Thymus (tissue), 11 donors: Measurements from ENCODE around the gene DNAJC1. TPM values are rescaled to one million over a fixed set of nuclear protein-coding genes. Genes with fewer than 3 reads are reported as not detected.

ENCODE experiments used
- DNase-seq, 9 donors: peaks; one replicate each; pipeline ENCODE4 v3.0.0-alpha.2; 2013; ENCODE audit warnings: low spot score in 9 of 9, low read depth in 6 of 9, missing footprints in 1 of 9
- H3K27ac ChIP-seq, 2 donors: one replicate each; pipeline ENCODE4 v1.5.1; 2013; ENCODE audit warnings: control low read depth in 1 of 2, low read depth in 1 of 2, low read length in 1 of 2, mild to moderate bottlenecking in 1 of 2, moderate library complexity in 1 of 2
- H3K27me3 ChIP-seq, 2 donors: one replicate each; pipeline ENCODE4 v1.5.1; 2013; ENCODE audit warnings: low read length in 1 of 2; ENCODE audit not compliant: control insufficient read depth in 2 of 2, insufficient read depth in 1 of 2
- H3K36me3 ChIP-seq, 2 donors: one replicate each; pipeline ENCODE4 v1.5.1; 2013; ENCODE audit warnings: low read length in 1 of 2, mild to moderate bottlenecking in 1 of 2, moderate library complexity in 1 of 2; ENCODE audit not compliant: control insufficient read depth in 2 of 2, insufficient read depth in 2 of 2
- H3K4me1 ChIP-seq, 2 donors: one replicate each; pipeline ENCODE4 v1.5.1; 2013; ENCODE audit warnings: low read length in 2 of 2; ENCODE audit not compliant: control insufficient read depth in 2 of 2, insufficient read depth in 2 of 2
- H3K4me3 ChIP-seq, 2 donors: one replicate each; pipeline ENCODE4 v1.5.1; 2013; ENCODE audit warnings: low read length in 2 of 2, control low read depth in 1 of 2, mild to moderate bottlenecking in 1 of 2
- H3K9me3 ChIP-seq, 2 donors: one replicate each; pipeline ENCODE4 v1.5.1; 2013; ENCODE audit warnings: low read length in 1 of 2, mild to moderate bottlenecking in 1 of 2; ENCODE audit not compliant: control insufficient read depth in 2 of 2, insufficient read depth in 1 of 2
- WGBS: extraction: QIAGEN DNeasy Blood & Tissue Kit; methylation state at CpG from one replicate; pipeline ENCODE4 v1.1.7; 2013; 5-methylcytosine and 5-hydroxymethylcytosine counted together
- polyA plus RNA-seq: library from polyadenylated mRNA; stranded (reverse); fragments of 200-250 nt; gene quantifications from one replicate; pipeline ENCODE4 v1.2.3, GENCODE V29; 2013
- total RNA-seq: library from RNA; stranded (reverse); fragments of 120-200 nt; gene quantifications from one replicate; pipeline ENCODE4 v1.2.4, GENCODE V29; 2013
- donor health status: healthy.

Gene DNAJC1
- total and polyA plus RNA-seq, 2 donors = 19.9 to 23.2 TPM

DNA sequence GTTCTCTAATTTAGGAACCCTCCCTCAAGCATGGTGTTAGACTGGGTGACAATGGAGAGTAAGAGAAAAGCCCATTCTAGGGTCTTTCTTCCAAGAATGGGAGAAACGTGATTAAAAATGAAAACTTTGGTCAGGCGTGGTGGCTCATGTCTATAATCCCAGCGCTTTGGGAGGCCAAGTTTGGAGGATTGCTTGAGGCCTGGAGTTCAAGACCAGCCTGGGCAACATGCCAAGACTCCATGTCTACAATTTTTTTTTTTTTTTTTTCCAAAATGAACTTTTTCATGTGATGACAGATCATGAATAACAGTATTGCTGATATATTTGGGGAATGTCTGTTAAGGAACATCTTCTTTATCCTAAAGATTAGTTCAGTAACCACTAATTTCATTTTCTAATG, 274.9 kb downstream of the DNAJC1 start:
- H3K36me3 ChIP-seq = peaks cover 7 to 21% of the 10 kb centered on the region in 2 donors
- no peak overlapping the region for H3K4me3 ChIP-seq
- no peak for DNase-seq
- H3K9me3 ChIP-seq = no peaks in the 10 kb centered on the region
- peaks cover 0 to 7% of the 10 kb centered on the region in 2 donors for H3K4me1 ChIP-seq
- H3K27ac ChIP-seq = no peak overlapping the region
- no peaks in the 10 kb centered on the region for H3K27me3 ChIP-seq
- WGBS = over 99% methylated on average over 3 of the region's 3 CpGs

DNA sequence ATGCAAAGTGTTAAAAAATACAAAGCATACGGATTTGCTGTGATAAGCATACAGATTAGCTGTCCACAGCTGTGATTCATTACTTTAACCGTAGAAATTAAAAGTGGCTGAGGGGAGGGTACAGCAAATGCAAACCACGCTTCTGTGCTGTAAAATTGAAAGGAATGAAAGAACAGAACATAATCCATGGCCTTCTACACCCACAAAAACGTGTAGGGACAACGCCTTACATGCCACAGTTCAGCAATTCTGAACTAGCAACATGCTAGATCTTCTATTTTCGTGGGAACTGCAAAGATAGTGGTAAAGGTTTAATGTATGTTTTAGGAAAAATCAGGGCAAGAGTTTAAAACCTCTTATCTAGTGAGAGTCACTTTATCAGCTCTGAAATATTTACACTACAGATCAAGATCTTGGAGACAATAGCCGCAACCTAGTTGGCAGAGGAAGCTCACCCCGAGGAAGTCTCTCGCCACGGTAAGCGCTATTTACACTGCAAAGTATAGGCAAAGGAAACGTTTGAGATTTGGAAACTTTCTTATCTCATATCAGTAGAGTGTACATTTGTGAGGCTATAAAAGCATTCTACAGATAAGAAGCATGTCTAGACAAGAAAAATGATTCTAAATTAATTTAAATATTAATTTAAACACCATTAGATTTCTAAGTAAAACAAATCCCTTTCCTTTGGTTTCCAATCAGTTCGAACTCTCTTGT, 275.9 kb downstream of the DNAJC1 start:
- H3K36me3 ChIP-seq = peaks cover 5 to 20% of the 10 kb centered on the region in 2 donors
- H3K27ac ChIP-seq = no peak overlapping the region
- peak in 3 of 9 donors; percentile 25 to 61 (median 31) for DNase-seq
- H3K9me3 ChIP-seq = no peaks in the 10 kb centered on the region
- no peaks in the 10 kb centered on the region for H3K27me3 ChIP-seq
- H3K4me3 ChIP-seq = no peak overlapping the region
- WGBS = 49% methylated on average over 13 of the region's 13 CpGs
- peaks cover 0 to 7% of the 10 kb centered on the region in 2 donors for H3K4me1 ChIP-seq

DNA sequence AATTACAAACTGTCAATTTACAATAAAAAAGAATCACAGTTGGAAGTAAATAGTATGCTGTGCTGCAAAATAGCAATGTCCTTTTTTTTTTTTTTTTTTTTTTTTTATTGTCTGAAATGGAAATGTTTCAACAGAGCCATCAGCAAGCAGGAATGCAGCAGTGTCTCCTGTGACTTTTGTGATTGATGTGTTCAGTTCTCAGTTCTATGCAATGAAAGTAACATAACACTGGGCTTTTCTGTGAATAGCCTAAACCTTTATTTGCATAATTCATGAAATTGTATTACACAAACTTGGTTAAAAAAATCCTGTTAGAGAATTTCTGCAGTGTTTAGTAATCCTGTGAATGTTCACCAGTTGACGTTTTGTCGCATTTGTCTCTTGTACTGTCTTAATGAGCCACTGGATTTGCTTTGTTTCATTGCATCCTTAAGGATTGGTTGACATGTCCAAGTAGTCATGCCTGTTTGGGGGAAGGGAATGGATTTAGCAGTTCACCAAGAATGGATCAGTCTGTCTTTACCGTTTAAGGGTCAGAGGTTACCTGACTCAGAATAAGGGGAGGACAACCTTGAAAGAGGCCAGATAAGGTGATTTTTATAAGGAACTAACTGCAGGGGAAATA, 276.8 kb downstream of the DNAJC1 start:
- peaks cover 0 to 7% of the 10 kb centered on the region in 2 donors for H3K4me1 ChIP-seq
- 92% methylated on average over 3 of the region's 3 CpGs for WGBS
- H3K9me3 ChIP-seq = no peaks in the 10 kb centered on the region
- no peak overlapping the region for H3K4me3 ChIP-seq
- peaks cover 5 to 20% of the 10 kb centered on the region in 2 donors for H3K36me3 ChIP-seq
- H3K27ac ChIP-seq = no peak overlapping the region
- no peak for DNase-seq
- H3K27me3 ChIP-seq = no peaks in the 10 kb centered on the region

DNA sequence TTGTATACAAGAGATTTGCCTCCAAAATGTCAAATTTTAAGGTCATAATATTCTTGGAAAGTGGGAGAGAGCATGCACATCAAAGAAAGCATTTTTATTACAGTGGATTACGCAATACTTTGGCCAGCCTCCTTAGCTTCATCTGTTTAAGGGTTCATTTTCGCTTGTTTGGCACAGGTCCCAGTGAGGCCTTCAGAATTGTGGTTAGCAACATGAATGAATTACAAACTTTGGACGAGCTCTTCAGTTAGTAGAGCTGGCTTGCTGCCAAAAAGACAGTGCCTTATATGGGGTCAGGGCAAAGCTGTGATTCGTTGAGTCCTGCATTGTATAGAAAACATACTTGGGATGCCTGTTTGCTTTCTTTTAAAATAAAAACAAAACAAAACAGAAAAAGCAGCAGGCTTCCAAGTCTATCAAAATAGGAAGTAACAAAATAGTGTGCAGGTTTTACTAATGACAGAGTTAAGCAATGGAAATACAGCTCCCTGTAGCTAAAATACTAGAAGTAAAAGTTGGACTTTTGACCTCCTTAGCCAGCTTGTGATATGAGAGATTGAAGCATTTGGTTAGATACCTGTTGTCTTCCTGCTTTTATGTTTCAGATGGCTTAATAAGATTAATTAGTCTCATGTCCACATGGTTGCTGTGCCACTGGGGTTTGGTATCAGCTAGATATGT, 278.7 kb downstream of the DNAJC1 start:
- Histone ChIP-seq H3K4me3 (no peak overlapping the region), H3K36me3 (peaks cover 3 to 17% of the 10 kb centered on the region in 2 donors), H3K9me3 (no peaks in the 10 kb centered on the region), H3K27me3 (no peaks in the 10 kb centered on the region), H3K4me1 (peaks cover 0 to 7% of the 10 kb centered on the region in 2 donors), H3K27ac (peak overlapping the region in 1 of 2 donors; percentile 48)
- 7% methylated on average over 4 of the region's 4 CpGs for WGBS
- peak in 6 of 9 donors; percentile 37 to 74 (median 46) for DNase-seq

DNA sequence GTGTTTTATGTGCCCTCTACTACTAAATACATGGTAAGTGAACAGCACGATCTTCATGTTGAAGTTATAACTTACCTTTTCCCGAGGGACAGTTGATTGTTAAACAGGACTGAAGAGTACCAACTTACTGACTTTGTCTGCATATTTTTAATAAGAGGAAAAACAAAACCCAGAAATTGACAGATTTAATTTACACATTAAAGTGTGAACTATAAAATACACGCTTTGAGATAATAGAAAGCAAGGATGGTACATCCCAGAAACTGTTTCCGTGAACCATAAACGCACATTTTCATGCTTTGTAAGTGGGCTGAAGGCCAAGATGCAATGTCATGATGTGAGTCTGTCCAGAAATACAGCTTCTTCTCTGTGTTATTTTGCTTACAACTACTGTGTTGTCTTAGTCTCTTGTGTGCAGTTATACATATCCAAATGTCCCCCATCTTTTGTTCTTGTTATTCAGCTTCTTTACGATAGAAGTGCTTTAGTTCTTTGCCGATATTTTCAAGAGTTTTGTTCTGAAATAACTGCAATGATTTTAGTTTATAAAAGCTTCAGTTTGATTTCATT, 279.4 kb downstream of the DNAJC1 start:
- peaks cover 0 to 7% of the 10 kb centered on the region in 2 donors for H3K4me1 ChIP-seq
- H3K4me3 ChIP-seq = no peak overlapping the region
- no peak for DNase-seq
- H3K27me3 ChIP-seq = no peaks in the 10 kb centered on the region
- no peaks in the 10 kb centered on the region for H3K9me3 ChIP-seq
- WGBS = 87% methylated on average over 7 of the region's 7 CpGs
- peaks cover 3 to 18% of the 10 kb centered on the region in 2 donors for H3K36me3 ChIP-seq
- H3K27ac ChIP-seq = peak overlapping the region in 1 of 2 donors; percentile 19

DNA sequence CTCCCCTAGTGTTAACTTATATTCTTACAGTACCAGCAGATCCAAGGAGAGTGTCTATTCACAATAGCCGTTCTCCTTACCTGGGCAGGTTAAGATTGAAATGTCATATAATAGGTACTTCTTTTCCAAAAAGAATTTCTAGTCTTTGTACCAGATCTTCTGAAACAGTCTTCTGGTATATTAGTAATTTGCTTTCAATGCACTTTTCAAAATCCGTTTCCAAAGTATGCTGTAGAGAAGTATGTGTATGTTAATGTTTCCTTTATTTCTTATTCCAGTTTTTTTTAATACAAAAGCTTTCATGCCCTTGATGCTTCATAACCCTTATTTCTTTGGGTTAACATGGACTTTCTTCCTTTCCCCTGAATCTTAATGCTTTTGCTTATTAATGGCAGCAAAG, 281.3 kb downstream of the DNAJC1 start:
- no peak for DNase-seq
- peaks cover 0 to 3% of the 10 kb centered on the region in 2 donors for H3K4me1 ChIP-seq
- H3K4me3 ChIP-seq = no peak overlapping the region
- peaks cover 3 to 17% of the 10 kb centered on the region in 2 donors for H3K36me3 ChIP-seq
- no peaks in the 10 kb centered on the region for H3K27me3 ChIP-seq
- H3K27ac ChIP-seq = no peak overlapping the region
- 99% methylated on average over 2 of the region's 2 CpGs for WGBS
- H3K9me3 ChIP-seq = no peaks in the 10 kb centered on the region

DNA sequence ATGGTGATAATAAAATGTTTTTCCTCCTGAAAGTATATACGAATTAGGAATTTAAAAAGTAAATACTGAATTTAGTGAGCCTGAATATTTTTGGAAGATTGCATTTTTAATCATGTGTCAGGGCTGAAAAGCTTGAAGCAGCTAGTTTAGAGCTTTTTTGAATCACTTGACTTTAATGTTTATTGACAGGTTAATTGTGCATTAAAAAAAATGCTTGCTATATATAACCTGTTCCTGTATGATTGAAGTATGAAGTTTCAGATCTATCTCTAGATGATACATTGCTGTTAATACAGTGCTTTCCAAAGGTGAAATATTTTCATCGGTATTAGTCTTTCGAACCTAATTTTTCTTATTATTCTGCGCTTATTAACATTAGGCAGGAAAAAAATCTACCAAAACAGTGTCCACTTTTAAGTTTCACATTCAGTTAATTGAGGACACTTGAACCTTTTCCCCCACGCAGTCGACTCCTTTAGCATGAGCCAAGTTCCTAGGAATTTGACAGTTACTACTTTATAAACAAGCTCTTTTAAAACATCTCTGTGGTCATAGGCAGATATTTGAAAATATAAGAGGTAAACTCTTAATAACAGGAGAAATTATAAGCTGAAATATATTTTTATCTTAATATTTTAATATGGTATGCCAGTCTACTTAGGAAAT, 282.4 kb downstream of the DNAJC1 start:
- 95% methylated on average over 6 of the region's 6 CpGs for WGBS
- no peaks in the 10 kb centered on the region for H3K27me3 ChIP-seq
- DNase-seq = no peak
- peaks cover 0 to 3% of the 10 kb centered on the region in 2 donors for H3K4me1 ChIP-seq
- H3K36me3 ChIP-seq = peaks cover 0 to 15% of the 10 kb centered on the region in 2 donors
- no peak overlapping the region for H3K4me3 ChIP-seq
- no peak overlapping the region for H3K27ac ChIP-seq
- no peaks in the 10 kb centered on the region for H3K9me3 ChIP-seq

DNA sequence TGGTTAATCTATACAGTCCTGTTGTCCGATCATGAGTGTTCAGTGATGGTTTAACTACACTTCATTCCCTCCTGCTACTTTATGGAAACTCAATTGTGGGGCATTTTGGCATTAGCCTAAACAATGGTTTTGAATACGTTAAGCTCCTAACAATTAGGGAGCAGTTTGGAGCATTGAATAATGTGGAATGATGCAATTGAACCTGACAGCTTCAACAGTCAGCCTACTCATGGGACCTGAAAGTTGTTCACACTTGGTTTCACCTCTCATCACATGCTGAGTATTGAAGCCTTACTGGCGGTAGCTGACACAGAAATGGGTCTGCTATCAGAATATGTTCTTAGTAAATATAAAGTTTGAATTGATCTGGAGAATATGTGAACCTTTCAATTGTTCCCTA, 283.4 kb downstream of the DNAJC1 start:
- Histone ChIP-seq H3K27me3 (no peaks in the 10 kb centered on the region), H3K4me1 (peaks cover 0 to 3% of the 10 kb centered on the region in 2 donors), H3K27ac (no peak overlapping the region), H3K36me3 (peaks cover 0 to 21% of the 10 kb centered on the region in 2 donors), H3K9me3 (no peaks in the 10 kb centered on the region), H3K4me3 (no peak overlapping the region)
- WGBS = 98% methylated on average over 3 of the region's 3 CpGs
- DNase-seq = no peak
